Right cardiac atrium (tissue), 5 donors: ENCODE data around the gene HDGFL2. TPM values are rescaled to one million over a fixed set of nuclear protein-coding genes. Genes with fewer than 3 reads are reported as not detected.

ENCODE experiments used
- microRNA-seq, 2 donors: library from miRNA; unstranded; fragments of <30 nt; microRNA quantifications; one replicate each; pipeline ENCODE4 v1.2.0, GENCODE V29; 2020 to 2021
- polyA plus RNA-seq: library from polyadenylated mRNA; stranded (reverse); fragments of 200-250 nt; gene quantifications from one replicate; pipeline ENCODE4 v1.2.3, GENCODE V29; 2013
- total RNA-seq, 4 donors: library from RNA; stranded (reverse); fragmentation: NEBNext Ultra II Directional; extraction: Animal tissue kit (Norgen Biotek cat#: 25700); gene quantifications; one replicate each; pipeline ENCODE4 v1.2.1, GENCODE V29; 2021
- donor health status: healthy with polysubstance abuse.
- donor health status: DM: no; HTN: yes; CAD: no.
- donor health status: DM: no; HTN: no; CAD: no.
- donor health status: DM: no; HTN: yes; CAD: no; lungs with severe emphysema.
- donor health status: DM: yes; HTN: yes; CAD: no.

The HDGFL2 gene
- total and polyA plus RNA-seq, 5 donors = 20.6 to 31.4 (median 28.6) TPM

Small RNAs within 50 kb of the gene (microRNA-seq; reads per million reads assigned to microRNA genes)
- gene MIR4746 = 0 to 0.42 reads per million in 2 donors

Other genes starting within 250 kb of the HDGFL2 start
- gene EBI3, start 242.8 kb upstream of the HDGFL2 start, total RNA-seq = 1 to 10 TPM; 1.8 to 2.3 (median 2.1) TPM
- 0.70 TPM for gene EBI3, start 242.8 kb upstream of the HDGFL2 start, polyA plus RNA-seq
- 10 to 100 TPM in 2 of 4 donors, 1 to 10 TPM in 2; 9.7 to 12.4 (median 10.9) TPM for gene YJU2, start 225.2 kb upstream of the HDGFL2 start, total RNA-seq
- gene YJU2, start 225.2 kb upstream of the HDGFL2 start, polyA plus RNA-seq = 17.7 TPM
- gene SHD, start 193.0 kb upstream of the HDGFL2 start, total RNA-seq = 10 to 100 TPM; 30.5 to 75.1 (median 54.7) TPM
- gene SHD, start 193.0 kb upstream of the HDGFL2 start, polyA plus RNA-seq = 23.9 TPM
- gene TMIGD2, start 169.9 kb upstream of the HDGFL2 start, total RNA-seq = not detected
- gene TMIGD2, start 169.9 kb upstream of the HDGFL2 start, polyA plus RNA-seq = 0.25 TPM
- gene FSD1, start 167.7 kb upstream of the HDGFL2 start, total RNA-seq = not detected
- gene FSD1, start 167.7 kb upstream of the HDGFL2 start, polyA plus RNA-seq = not detected
- gene STAP2, start 133.5 kb upstream of the HDGFL2 start, total RNA-seq = 10 to 100 TPM in 3 of 4 donors, 1 to 10 TPM in 1; 6.7 to 13.9 (median 11.3) TPM
- 7.8 TPM for gene STAP2, start 133.5 kb upstream of the HDGFL2 start, polyA plus RNA-seq
- gene MPND, start 128.7 kb upstream of the HDGFL2 start, total RNA-seq = 10 to 100 TPM; 22.8 to 25.8 (median 25.2) TPM
- gene MPND, start 128.7 kb upstream of the HDGFL2 start, polyA plus RNA-seq = 24.9 TPM
- gene SH3GL1, start 71.8 kb upstream of the HDGFL2 start, total RNA-seq = 10 to 100 TPM; 26.3 to 40.3 (median 31.8) TPM
- gene SH3GL1, start 71.8 kb upstream of the HDGFL2 start, polyA plus RNA-seq = 27.7 TPM
- 1 to 10 TPM; 5.4 to 7.7 (median 6.2) TPM for gene CHAF1A, start 69.7 kb upstream of the HDGFL2 start, total RNA-seq
- gene CHAF1A, start 69.7 kb upstream of the HDGFL2 start, polyA plus RNA-seq = 4.3 TPM
- 100 to 1,000 TPM in 3 of 4 donors, 10 to 100 TPM in 1; 99.8 to 124 (median 112) TPM for gene UBXN6, start 14.5 kb upstream of the HDGFL2 start, total RNA-seq
- 135 TPM for gene UBXN6, start 14.5 kb upstream of the HDGFL2 start, polyA plus RNA-seq
- gene PLIN4, start 46.2 kb downstream of the HDGFL2 start, total RNA-seq = 100 to 1,000 TPM; 102 to 201 (median 112) TPM
- 171 TPM for gene PLIN4, start 46.2 kb downstream of the HDGFL2 start, polyA plus RNA-seq
- 10 to 100 TPM; 25.5 to 60.3 (median 28.2) TPM for gene PLIN5, start 62.9 kb downstream of the HDGFL2 start, total RNA-seq
- 33.9 TPM for gene PLIN5, start 62.9 kb downstream of the HDGFL2 start, polyA plus RNA-seq
- gene LRG1, start 67.7 kb downstream of the HDGFL2 start, total RNA-seq = 1 to 10 TPM in 1 of 4 donors, under 1 TPM in 3; 0.20 to 1.1 (median 0.31) TPM
- 0.41 TPM for gene LRG1, start 67.7 kb downstream of the HDGFL2 start, polyA plus RNA-seq
- 10 to 100 TPM in 1 of 4 donors, 1 to 10 TPM in 3; 4.2 to 10.4 (median 7.9) TPM for gene SEMA6B, start 87.4 kb downstream of the HDGFL2 start, total RNA-seq
- gene SEMA6B, start 87.4 kb downstream of the HDGFL2 start, polyA plus RNA-seq = 11.5 TPM
- 1 to 10 TPM; 2.8 to 5.6 (median 4.6) TPM for gene TNFAIP8L1, start 167.2 kb downstream of the HDGFL2 start, total RNA-seq
- gene TNFAIP8L1, start 167.2 kb downstream of the HDGFL2 start, polyA plus RNA-seq = 6.0 TPM
- 10 to 100 TPM; 21.7 to 47.0 (median 31.5) TPM for gene MYDGF, start 198.0 kb downstream of the HDGFL2 start, total RNA-seq
- 48.2 TPM for gene MYDGF, start 198.0 kb downstream of the HDGFL2 start, polyA plus RNA-seq